Vagina (tissue), 2 donors: ENCODE results near the gene ATXN2.

ENCODE experiments used
- CTCF ChIP-seq, 3 experiments: fragments of 450-650 bp in 2 of 3; fragments of 200-600 bp in 1 of 3; sonication (generic) in 1 of 3; IDR thresholded peaks; one replicate each; pipeline ENCODE4 v1.5.1; 2017 to 2019; ENCODE audit warnings: antibody characterized with exemption in 3 of 3, mild to moderate bottlenecking in 2 of 3, moderate library complexity in 2 of 3
- POLR2AphosphoS5 ChIP-seq, 2 donors: sonication (generic); formaldehyde crosslinking; IDR thresholded peaks; one replicate each; pipeline ENCODE4 v1.9.0; 2017; ENCODE audit warnings: antibody characterized with exemption in 2 of 2, mild to moderate bottlenecking in 2 of 2, low read depth in 1 of 2; ENCODE audit not compliant: insufficient read depth in 1 of 2

- TF ChIP-seq CTCF (IDR thresholded peaks at IDR 0.05) (no peak), POLR2AphosphoS5 (IDR thresholded peaks at IDR 0.05; ENCODE audit: insufficient read depth in 1 of 2, low read depth in 1 of 2) (no peak)
These were observed 11.1 kb downstream of the ATXN2 start for GRCh38 chr12:111588010-111588409.
